Neural crest cell (in vitro differentiated cells): ENCODE data around the gene SHF. TPM values are rescaled to one million over a fixed set of nuclear protein-coding genes. Genes with fewer than 3 reads are reported as not detected.
A peak's percentile ranks its signal among the peaks of the same experiment; 100 is the strongest.

Source experiments
- DNase-seq: peaks from one replicate; pipeline ENCODE4 v3.0.0; 2021; ENCODE audit warnings: low read depth, mixed read lengths, low spot score
- H3K27ac Mint-ChIP-seq: one replicate; pipeline ENCODE4 v1.8.0; 2021; ENCODE audit warnings: mild to moderate bottlenecking, mixed read lengths; ENCODE audit not compliant: unreplicated experiment
- H3K27me3 Mint-ChIP-seq: 2 replicates; pipeline ENCODE4 v1.8.0; 2021; ENCODE audit warnings: low read depth, mild to moderate bottlenecking, mixed read lengths
- H3K36me3 Mint-ChIP-seq: 2 replicates; pipeline ENCODE4 v1.8.0; 2021; ENCODE audit warnings: low read depth, mild to moderate bottlenecking, mixed read lengths
- H3K4me1 Mint-ChIP-seq: 2 replicates; pipeline ENCODE4 v1.8.0; 2021; ENCODE audit warnings: mixed read lengths
- H3K4me3 Mint-ChIP-seq: one replicate; pipeline ENCODE4 v1.8.0; 2021; ENCODE audit warnings: mild to moderate bottlenecking, mixed read lengths
- H3K9me3 Mint-ChIP-seq: 2 replicates; pipeline ENCODE4 v1.8.0; 2021; ENCODE audit warnings: mixed read lengths
- CTCF ChIP-seq: fragments of 200-600 bp; sonication (generic); conservative IDR thresholded peaks from 2 replicates; pipeline ENCODE4 v1.5.0; 2021; ENCODE audit warnings: antibody characterized with exemption, mild to moderate bottlenecking
- total RNA-seq: library from RNA; stranded (reverse); gene quantifications from 2 replicates; pipeline ENCODE4 v1.2.1, GENCODE V29; 2021

SHF gene
- total RNA-seq, 1 donor from 2014 or later = 55.0 TPM

GRCh38 chr15:45180201-45180600, 7.6 kb downstream of the SHF start:
- Mint-ChIP-seq H3K4me1 (peaks cover 41% of the 10 kb centered on the region), H3K27me3 (no peaks in the 10 kb centered on the region), H3K4me3 (no peak overlapping the region), H3K9me3 (peaks cover 2% of the 10 kb centered on the region), H3K36me3 (peaks cover 32% of the 10 kb centered on the region), H3K27ac (no peak overlapping the region)
- TF ChIP-seq CTCF = no peak
- no peak for DNase-seq

GRCh38 chr15:45179221-45179985, 8.4 kb downstream of the SHF start:
- Mint-ChIP-seq H3K36me3 (peaks cover 32% of the 10 kb centered on the region), H3K4me1 (peaks cover 35% of the 10 kb centered on the region), H3K27me3 (no peaks in the 10 kb centered on the region), H3K4me3 (no peak overlapping the region), H3K9me3 (peaks cover 2% of the 10 kb centered on the region), H3K27ac (no peak overlapping the region)
- no peak for DNase-seq
- peak; percentile 55 for TF ChIP-seq CTCF

- Mint-ChIP-seq H3K27me3 (no peaks in the 10 kb centered on the region), H3K4me1 (peaks cover 18% of the 10 kb centered on the region), H3K27ac (no peak overlapping the region), H3K36me3 (peaks cover 33% of the 10 kb centered on the region), H3K9me3 (peaks cover 2% of the 10 kb centered on the region), H3K4me3 (no peak overlapping the region)
- no peak for DNase-seq
- TF ChIP-seq CTCF = no peak
These were observed 10.5 kb downstream of the SHF start for GRCh38 chr15:45177285-45177684.

GRCh38 chr15:45174577-45174976, 13.2 kb downstream of the SHF start:
- no peak overlapping the region for H3K27ac Mint-ChIP-seq
- H3K36me3 Mint-ChIP-seq = peaks cover 27% of the 10 kb centered on the region
- no peak for DNase-seq
- no peak for TF ChIP-seq CTCF
- peaks cover 7% of the 10 kb centered on the region for H3K4me1 Mint-ChIP-seq
- H3K27me3 Mint-ChIP-seq = no peaks in the 10 kb centered on the region
- peak overlapping the region; percentile 31 for H3K4me3 Mint-ChIP-seq
- H3K9me3 Mint-ChIP-seq = no peaks in the 10 kb centered on the region

DNA sequence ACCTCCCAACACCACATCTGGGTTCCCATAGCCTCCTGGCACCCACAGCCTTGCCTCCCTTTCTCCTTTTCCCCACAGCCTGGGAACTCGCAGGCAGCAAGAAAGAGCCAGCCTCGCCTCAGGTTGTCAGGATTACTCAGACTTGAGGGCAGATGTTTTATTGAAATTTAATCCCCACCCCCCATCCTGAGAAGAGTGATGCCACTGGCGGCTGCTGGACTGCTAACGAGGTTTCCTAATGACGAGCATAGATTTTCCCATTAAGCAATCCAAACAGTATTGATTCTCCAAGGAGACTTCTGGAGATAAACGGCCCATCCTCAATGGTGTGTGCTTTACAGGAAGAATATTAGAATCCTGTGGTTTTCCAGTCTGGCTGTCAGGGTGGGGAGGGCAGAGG, 13.7 kb downstream of the SHF start:
- Mint-ChIP-seq H3K27ac (no peak overlapping the region), H3K4me1 (peaks cover 7% of the 10 kb centered on the region), H3K9me3 (no peaks in the 10 kb centered on the region), H3K36me3 (peaks cover 27% of the 10 kb centered on the region), H3K4me3 (no peak overlapping the region), H3K27me3 (no peaks in the 10 kb centered on the region)
- DNase-seq = no peak
- TF ChIP-seq CTCF = no peak
